22Rv1 (cell line): ENCODE measurements around the gene CDK6.
A peak's percentile ranks its signal among the peaks of the same experiment; 100 is the strongest.
"Not testable (repeated sequence)": the region's sequence is repeated elsewhere in the genome, so short reads cannot be mapped to it uniquely, and the experiment has no call there.

Source experiments
- H3K27ac ChIP-seq: fragments of 450-650 bp; 2 replicates; pipeline ENCODE4 v1.5.1; 2017
- CTCF ChIP-seq: fragments of 450-650 bp; IDR thresholded peaks from 2 replicates; pipeline ENCODE4 v1.5.1; 2017; ENCODE audit warnings: mild to moderate bottlenecking
- ZFX ChIP-seq: fragments of 450-650 bp; IDR thresholded peaks from 2 replicates; pipeline ENCODE4 v1.6.1; 2017; ENCODE audit warnings: antibody characterized with exemption, borderline replicate concordance

Gene CDK6

GRCh38 chr7:92612501-92612900, 223.9 kb downstream of the CDK6 start:
- H3K27ac ChIP-seq = no peak overlapping the region
- TF ChIP-seq CTCF = no peak

- TF ChIP-seq ZFX = no peak
- no peak for TF ChIP-seq CTCF
Observed at GRCh38 chr7:92611735-92612134, 224.6 kb downstream of the CDK6 start.

GRCh38 chr7:92609921-92610518, 226.4 kb downstream of the CDK6 start:
- no peak overlapping the region for H3K27ac ChIP-seq
- TF ChIP-seq ZFX (no peak), CTCF (peak; percentile 78)

More at GRCh38 chr7:92611735-92612134, 224.6 kb downstream of the CDK6 start:
- H3K27ac ChIP-seq = no peak overlapping the region

- H3K27ac ChIP-seq = no peak overlapping the region
- TF ChIP-seq ZFX = no peak
- TF ChIP-seq CTCF = peak; percentile 36
Observed at GRCh38 chr7:92608380-92609322, 227.7 kb downstream of the CDK6 start.

GRCh38 chr7:92606985-92607384, 229.4 kb downstream of the CDK6 start:
- TF ChIP-seq CTCF (no peak), ZFX (no peak)
- H3K27ac ChIP-seq = no peak overlapping the region

DNA sequence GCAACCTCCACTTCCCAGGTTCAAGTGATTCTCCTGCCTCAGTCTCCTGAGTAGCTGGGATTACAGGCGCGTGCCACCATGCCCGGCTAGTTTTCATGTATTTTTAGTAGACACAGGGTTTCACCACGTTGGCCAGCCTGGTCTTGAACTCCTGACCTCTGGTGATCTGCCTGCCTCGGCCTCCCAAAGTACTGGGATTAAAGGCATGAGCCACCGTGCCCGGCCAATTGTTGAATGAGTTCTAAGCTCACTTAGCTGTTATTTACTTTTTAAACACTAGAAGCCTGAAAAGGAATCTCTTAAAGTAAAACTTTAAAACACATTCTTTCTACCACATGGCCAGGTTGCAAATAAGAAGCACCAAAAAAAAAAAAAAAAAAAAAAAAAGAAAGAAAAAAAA, 231.9 kb downstream of the CDK6 start:
- not testable (repeated sequence) for H3K27ac ChIP-seq

- no peak overlapping the region for H3K27ac ChIP-seq
- no peak for TF ChIP-seq CTCF
- no peak for TF ChIP-seq ZFX
Observed at GRCh38 chr7:92603089-92603445, 233.3 kb downstream of the CDK6 start.
